CD4-positive, CD25-positive, alpha-beta regulatory T cell (primary cell): ENCODE results near the gene MEF2A. TPM values are rescaled to one million over a fixed set of nuclear protein-coding genes. Genes with fewer than 3 reads are reported as not detected.

Experiments used
- ATAC-seq, 2 donors: fragments of 150-1000 bp; cut with Tn5 transposase; one replicate each; pipeline ENCODE4 v1.10.0; 2021; ENCODE audit warnings: low read depth in 2 of 2, moderate number of reproducible peaks in 2 of 2, moderate library complexity in 1 of 2
- DNase-seq, 3 donors: peaks; one replicate each; pipeline versions ENCODE4 v3.0.0 to v3.0.0-alpha.2; 2012 to 2022; ENCODE audit warnings: mixed read lengths in 1 of 3
- H3K27ac ChIP-seq: one replicate; pipeline ENCODE4 v1.7.0; 2013; ENCODE audit warnings: mild to moderate bottlenecking, low read length; ENCODE audit not compliant: insufficient read depth, poor library complexity, severe bottlenecking
- H3K27me3 ChIP-seq: one replicate; pipeline ENCODE4 v1.7.0; 2013; ENCODE audit warnings: low read length; ENCODE audit not compliant: control insufficient read depth, insufficient read depth
- H3K36me3 ChIP-seq: one replicate; pipeline ENCODE4 v1.7.0; 2013; ENCODE audit warnings: mild to moderate bottlenecking, low read length, moderate library complexity; ENCODE audit not compliant: control insufficient read depth, insufficient read depth
- H3K4me1 ChIP-seq: 2 replicates; pipeline ENCODE4 v1.7.0; 2013; ENCODE audit warnings: mild to moderate bottlenecking, low read length; ENCODE audit not compliant: insufficient read depth, control insufficient read depth, poor library complexity, severe bottlenecking
- H3K4me3 ChIP-seq: one replicate; pipeline ENCODE4 v1.7.0; 2013; ENCODE audit warnings: low read depth, mild to moderate bottlenecking, low read length, moderate library complexity
- H3K9me3 ChIP-seq, 2 experiments: 1 replicate in 1 of 2; 2 replicates in 1 of 2; pipeline ENCODE4 v1.7.0; 2013; ENCODE audit warnings: low read length in 2 of 2, mild to moderate bottlenecking in 1 of 2, moderate library complexity in 1 of 2; ENCODE audit not compliant: control insufficient read depth in 2 of 2
- H3K27ac Mint-ChIP-seq, 3 donors: one replicate each; pipeline ENCODE4 v1.8.0; 2020 to 2022; ENCODE audit warnings: mild to moderate bottlenecking in 3 of 3, mixed read lengths in 3 of 3, moderate library complexity in 2 of 3
- H3K27me3 Mint-ChIP-seq: one replicate; pipeline ENCODE4 v1.8.0; 2022; ENCODE audit warnings: mild to moderate bottlenecking, mixed read lengths
- H3K36me3 Mint-ChIP-seq: one replicate; pipeline ENCODE4 v1.8.0; 2020; ENCODE audit warnings: mixed read lengths
- H3K4me1 Mint-ChIP-seq, 4 donors: one replicate each; pipeline ENCODE4 v1.8.0; 2020 to 2022; ENCODE audit warnings: mixed read lengths in 4 of 4, mild to moderate bottlenecking in 1 of 4
- H3K4me3 Mint-ChIP-seq, 4 donors: one replicate each; pipeline ENCODE4 v1.8.0; 2020 to 2022; ENCODE audit warnings: mild to moderate bottlenecking in 4 of 4, mixed read lengths in 4 of 4, moderate library complexity in 3 of 4
- H3K9me3 Mint-ChIP-seq, 7 donors: one replicate each; pipeline ENCODE4 v1.8.0; 2020 to 2022; ENCODE audit warnings: mixed read lengths in 7 of 7, mild to moderate bottlenecking in 3 of 7, moderate library complexity in 2 of 7
- polyA plus RNA-seq, 4 donors: library from polyadenylated mRNA; unstranded; fragments of 300-500 nt; fragmentation: Illumina TruSeq; gene quantifications; one replicate each; pipeline ENCODE4 v1.2.3, GENCODE V29; 2021
- total RNA-seq: library from RNA; stranded (reverse); gene quantifications from one replicate; pipeline ENCODE4 v1.2.3, GENCODE V29; 2022

Gene MEF2A
- total and polyA plus RNA-seq, 5 donors from 2014 or later, result 7.2 to 24.2 (median 10.3) TPM

GRCh38 chr15:99755692-99756409 lies 190.1 kb downstream of the MEF2A start:
- ATAC-seq, result peak; percentile 57 to 76
- no peaks in the 10 kb centered on the region for H3K9me3 ChIP-seq
- no peaks in the 10 kb centered on the region for H3K36me3 ChIP-seq
- Mint-ChIP-seq H3K4me3 (no peak overlapping the region), H3K4me1 (peaks cover 4 to 6% (median 5%) of the 10 kb centered on the region in 4 donors), H3K27ac (peak overlapping the region in 1 of 3 donors; percentile 91), H3K36me3 (no peaks in the 10 kb centered on the region), H3K27me3 (peaks cover 10% of the 10 kb centered on the region), H3K9me3 (no peaks in the 10 kb centered on the region)
- H3K4me3 ChIP-seq, result no peak overlapping the region
- H3K27me3 ChIP-seq, result peaks cover 4% of the 10 kb centered on the region
- DNase-seq, result peak; percentile 12 to 78 (median 63)
- no peak overlapping the region for H3K27ac ChIP-seq
- H3K4me1 ChIP-seq, result no peaks in the 10 kb centered on the region

- Mint-ChIP-seq H3K36me3 (no peaks in the 10 kb centered on the region), H3K4me1 (no peaks in the 10 kb centered on the region), H3K9me3 (no peaks in the 10 kb centered on the region), H3K27me3 (peaks cover 14% of the 10 kb centered on the region), H3K4me3 (no peak overlapping the region), H3K27ac (no peak overlapping the region)
- H3K9me3 ChIP-seq, result no peaks in the 10 kb centered on the region
- DNase-seq, result no peak
- H3K36me3 ChIP-seq, result no peaks in the 10 kb centered on the region
- H3K4me1 ChIP-seq, result no peaks in the 10 kb centered on the region
- H3K4me3 ChIP-seq, result no peak overlapping the region
- ATAC-seq, result no peak
- no peaks in the 10 kb centered on the region for H3K27me3 ChIP-seq
- no peak overlapping the region for H3K27ac ChIP-seq
These were observed 196.5 kb downstream of the MEF2A start for GRCh38 chr15:99762288-99762687.

GRCh38 chr15:99763827-99764226 lies 198.0 kb downstream of the MEF2A start:
- no peaks in the 10 kb centered on the region for H3K36me3 ChIP-seq
- no peaks in the 10 kb centered on the region for H3K4me1 Mint-ChIP-seq
- H3K4me1 ChIP-seq, result no peaks in the 10 kb centered on the region
- no peak overlapping the region for H3K27ac ChIP-seq
- no peak overlapping the region for H3K27ac Mint-ChIP-seq
- peaks cover 16% of the 10 kb centered on the region for H3K27me3 Mint-ChIP-seq
- ATAC-seq (no peak), DNase-seq (no peak)
- H3K4me3 ChIP-seq, result no peak overlapping the region
- H3K9me3 Mint-ChIP-seq, result no peaks in the 10 kb centered on the region
- no peaks in the 10 kb centered on the region for H3K9me3 ChIP-seq
- H3K27me3 ChIP-seq, result no peaks in the 10 kb centered on the region
- H3K36me3 Mint-ChIP-seq, result no peaks in the 10 kb centered on the region
- no peak overlapping the region for H3K4me3 Mint-ChIP-seq

DNA sequence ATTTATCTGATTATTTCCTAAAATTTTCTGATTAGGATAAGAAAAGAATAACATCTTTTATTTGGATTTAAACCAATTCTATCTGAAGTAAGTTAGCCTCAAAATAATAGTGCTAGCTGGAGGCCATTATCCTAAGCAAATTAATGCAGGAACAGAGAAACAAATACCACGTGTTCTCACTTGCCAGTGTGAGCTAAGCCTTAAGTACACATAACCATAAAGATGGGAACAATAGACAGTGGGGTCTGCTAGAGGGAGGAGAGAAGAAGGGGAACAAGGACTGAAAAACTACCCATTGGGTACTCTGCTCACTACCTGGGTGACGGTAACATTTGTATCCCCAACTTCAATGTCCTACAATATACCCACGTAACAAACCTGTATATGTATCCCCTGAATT lies 198.7 kb downstream of the MEF2A start:
- H3K27ac Mint-ChIP-seq, result no peak overlapping the region
- H3K4me3 Mint-ChIP-seq, result no peak overlapping the region
- no peaks in the 10 kb centered on the region for H3K9me3 Mint-ChIP-seq
- H3K4me1 ChIP-seq, result no peaks in the 10 kb centered on the region
- H3K4me1 Mint-ChIP-seq, result no peaks in the 10 kb centered on the region
- no peaks in the 10 kb centered on the region for H3K9me3 ChIP-seq
- no peaks in the 10 kb centered on the region for H3K27me3 ChIP-seq
- ATAC-seq (no peak), DNase-seq (no peak)
- no peak overlapping the region for H3K4me3 ChIP-seq
- H3K36me3 Mint-ChIP-seq, result no peaks in the 10 kb centered on the region
- H3K27me3 Mint-ChIP-seq, result peaks cover 19% of the 10 kb centered on the region
- no peaks in the 10 kb centered on the region for H3K36me3 ChIP-seq
- no peak overlapping the region for H3K27ac ChIP-seq

Other genes with a start within 250 kb of the MEF2A start
- gene LYSMD4, start 167.5 kb downstream of the MEF2A start, total RNA-seq, result 14.6 TPM
- 1 to 10 TPM; 4.9 to 8.1 (median 5.8) TPM for gene LYSMD4, start 167.5 kb downstream of the MEF2A start, polyA plus RNA-seq